ENCODE results near the gene MGAT5. TPM values are rescaled to one million over a fixed set of nuclear protein-coding genes. Genes with fewer than 3 reads are reported as not detected.

MGAT5 gene
- polyA plus RNA-seq, 4 donors: 5.6 to 27.4 (median 12.3) TPM

DNA sequence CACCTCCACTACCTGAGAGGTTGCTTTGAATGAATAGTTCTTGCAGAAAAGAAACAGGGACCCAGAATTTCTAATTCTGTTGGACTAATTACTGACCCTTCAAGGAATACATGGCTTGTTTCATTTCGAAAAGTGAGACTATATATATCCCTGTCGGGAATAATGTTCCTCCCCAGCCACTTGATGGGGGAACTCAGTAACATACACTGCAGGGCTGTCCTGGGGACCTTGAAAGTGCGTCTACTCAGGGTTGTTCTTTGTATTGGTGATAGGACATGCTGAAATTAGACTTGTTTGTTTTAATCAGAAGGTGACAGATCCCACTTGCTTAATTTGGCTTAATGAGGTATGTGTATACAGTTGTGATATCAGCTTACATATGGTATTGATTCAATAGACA lies 25.5 kb downstream of the MGAT5 start:
- no peak overlapping the region for H3K4me3 ChIP-seq (ENCODE audit: low read depth in 1 of 3, low read length in 3 of 3)
- H3K9me3 ChIP-seq (ENCODE audit: control insufficient read depth in 2 of 2, insufficient read depth in 1 of 2, low read depth in 1 of 2, low read length in 1 of 2): no peaks in the 10 kb centered on the region
- H3K36me3 ChIP-seq (ENCODE audit: control insufficient read depth in 3 of 3, insufficient read depth in 2 of 3, low read depth in 1 of 3, low read length in 3 of 3): peaks cover 0 to 3% (median 0%) of the 10 kb centered on the region in 3 donors
- no peaks in the 10 kb centered on the region for H3K4me1 ChIP-seq (ENCODE audit: control insufficient read depth in 3 of 3, insufficient read depth in 2 of 3, low read depth in 1 of 3, low read length in 2 of 3)
- no peak for FAIRE-seq
- H3K27me3 ChIP-seq (ENCODE audit: control insufficient read depth in 3 of 3, insufficient read depth in 3 of 3, low read length in 3 of 3): no peaks in the 10 kb centered on the region
- no peak for DNase-seq
- H3K27ac ChIP-seq (ENCODE audit: low read depth in 1 of 3, low read length in 2 of 3): no peak overlapping the region
- 86 to 91% (median 86%) methylated on average over 3 of the region's 3 CpGs for WGBS, 3 donors

GRCh38 chr2:134280231-134280630 lies 26.4 kb downstream of the MGAT5 start:
- DNase-seq (no peak), FAIRE-seq (no peak)
- no peaks in the 10 kb centered on the region for H3K9me3 ChIP-seq (ENCODE audit: control insufficient read depth in 2 of 2, insufficient read depth in 1 of 2, low read depth in 1 of 2, low read length in 1 of 2)
- no peaks in the 10 kb centered on the region for H3K27me3 ChIP-seq (ENCODE audit: control insufficient read depth in 3 of 3, insufficient read depth in 3 of 3, low read length in 3 of 3)
- no peaks in the 10 kb centered on the region for H3K4me1 ChIP-seq (ENCODE audit: control insufficient read depth in 3 of 3, insufficient read depth in 2 of 3, low read depth in 1 of 3, low read length in 2 of 3)
- H3K27ac ChIP-seq (ENCODE audit: low read depth in 1 of 3, low read length in 2 of 3): no peak overlapping the region
- 80 to 87% (median 84%) methylated on average over 5 of the region's 5 CpGs for WGBS, 3 donors
- H3K4me3 ChIP-seq (ENCODE audit: low read depth in 1 of 3, low read length in 3 of 3): no peak overlapping the region
- peaks cover 0 to 3% (median 0%) of the 10 kb centered on the region in 3 donors for H3K36me3 ChIP-seq (ENCODE audit: control insufficient read depth in 3 of 3, insufficient read depth in 2 of 3, low read depth in 1 of 3, low read length in 3 of 3)

GRCh38 chr2:134280726-134281125 lies 26.9 kb downstream of the MGAT5 start:
- no peaks in the 10 kb centered on the region for H3K27me3 ChIP-seq (ENCODE audit: control insufficient read depth in 3 of 3, insufficient read depth in 3 of 3, low read length in 3 of 3)
- H3K36me3 ChIP-seq (ENCODE audit: control insufficient read depth in 3 of 3, insufficient read depth in 2 of 3, low read depth in 1 of 3, low read length in 3 of 3): peaks cover 0 to 3% (median 0%) of the 10 kb centered on the region in 3 donors
- no peak overlapping the region for H3K4me3 ChIP-seq (ENCODE audit: low read depth in 1 of 3, low read length in 3 of 3)
- FAIRE-seq: no peak
- no peaks in the 10 kb centered on the region for H3K9me3 ChIP-seq (ENCODE audit: control insufficient read depth in 2 of 2, insufficient read depth in 1 of 2, low read depth in 1 of 2, low read length in 1 of 2)
- no peaks in the 10 kb centered on the region for H3K4me1 ChIP-seq (ENCODE audit: control insufficient read depth in 3 of 3, insufficient read depth in 2 of 3, low read depth in 1 of 3, low read length in 2 of 3)
- WGBS, 3 donors: 95 to 99% (median 98%) methylated on average over 4 of the region's 4 CpGs
- no peak overlapping the region for H3K27ac ChIP-seq (ENCODE audit: low read depth in 1 of 3, low read length in 2 of 3)
- DNase-seq: no peak

DNA sequence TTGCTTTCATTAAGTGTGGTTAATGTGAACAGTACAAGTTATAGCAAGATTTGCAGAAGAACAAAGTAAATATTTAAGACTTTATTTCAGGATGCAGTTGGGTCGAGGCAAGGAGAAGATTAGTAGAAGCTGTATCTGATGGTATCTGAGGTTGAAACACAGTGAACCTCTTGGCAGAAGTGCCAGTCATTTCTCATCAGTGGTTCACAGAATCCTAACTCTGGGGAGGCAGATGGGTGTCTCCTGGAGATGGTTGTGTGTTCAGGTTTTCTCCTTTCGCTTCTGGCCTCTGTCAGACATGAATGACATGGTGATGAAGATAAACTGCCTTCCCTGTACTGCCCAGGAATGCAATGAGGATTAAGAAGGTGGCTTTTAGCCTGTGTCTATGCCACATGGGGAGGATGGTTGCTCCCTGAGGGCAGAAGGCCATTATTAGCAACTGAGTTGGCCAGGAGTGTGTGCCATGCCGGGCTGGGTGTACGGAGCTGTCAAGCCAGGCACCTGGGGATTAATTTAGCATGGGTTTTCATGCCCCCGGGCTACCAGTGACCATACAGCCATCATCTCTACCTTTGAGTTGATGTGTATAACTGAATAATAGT lies 28.0 kb downstream of the MGAT5 start:
- 81 to 89% (median 85%) methylated on average over 5 of the region's 5 CpGs for WGBS, 3 donors
- H3K36me3 ChIP-seq (ENCODE audit: control insufficient read depth in 3 of 3, insufficient read depth in 2 of 3, low read depth in 1 of 3, low read length in 3 of 3): peaks cover 0 to 3% (median 0%) of the 10 kb centered on the region in 3 donors
- peak overlapping the region in 2 of 3 donors; percentile 30 to 55 for H3K27ac ChIP-seq (ENCODE audit: low read depth in 1 of 3, low read length in 2 of 3)
- H3K27me3 ChIP-seq (ENCODE audit: control insufficient read depth in 3 of 3, insufficient read depth in 3 of 3, low read length in 3 of 3): no peaks in the 10 kb centered on the region
- FAIRE-seq (no peak), DNase-seq (no peak)
- no peaks in the 10 kb centered on the region for H3K9me3 ChIP-seq (ENCODE audit: control insufficient read depth in 2 of 2, insufficient read depth in 1 of 2, low read depth in 1 of 2, low read length in 1 of 2)
- H3K4me3 ChIP-seq (ENCODE audit: low read depth in 1 of 3, low read length in 3 of 3): no peak overlapping the region
- peaks cover 0 to 2% (median 0%) of the 10 kb centered on the region in 3 donors for H3K4me1 ChIP-seq (ENCODE audit: control insufficient read depth in 3 of 3, insufficient read depth in 2 of 3, low read depth in 1 of 3, low read length in 2 of 3)

GRCh38 chr2:134282629-134283400 lies 28.9 kb downstream of the MGAT5 start:
- FAIRE-seq (no peak), DNase-seq (peak in 1 of 2 donors; percentile 46)
- Histone ChIP-seq H3K9me3 (ENCODE audit: control insufficient read depth in 2 of 2, insufficient read depth in 1 of 2, low read depth in 1 of 2, low read length in 1 of 2) (no peaks in the 10 kb centered on the region), H3K4me3 (ENCODE audit: low read depth in 1 of 3, low read length in 3 of 3) (no peak overlapping the region), H3K36me3 (ENCODE audit: control insufficient read depth in 3 of 3, insufficient read depth in 2 of 3, low read depth in 1 of 3, low read length in 3 of 3) (peaks cover 0 to 3% (median 0%) of the 10 kb centered on the region in 3 donors), H3K27ac (ENCODE audit: low read depth in 1 of 3, low read length in 2 of 3) (peak overlapping the region in 2 of 3 donors; percentile 36 to 45), H3K27me3 (ENCODE audit: control insufficient read depth in 3 of 3, insufficient read depth in 3 of 3, low read length in 3 of 3) (no peaks in the 10 kb centered on the region), H3K4me1 (ENCODE audit: control insufficient read depth in 3 of 3, insufficient read depth in 2 of 3, low read depth in 1 of 3, low read length in 2 of 3) (peaks cover 0 to 2% (median 0%) of the 10 kb centered on the region in 3 donors)
- WGBS, 3 donors: 69 to 90% (median 70%) methylated on average over 4 of the region's 4 CpGs

DNA sequence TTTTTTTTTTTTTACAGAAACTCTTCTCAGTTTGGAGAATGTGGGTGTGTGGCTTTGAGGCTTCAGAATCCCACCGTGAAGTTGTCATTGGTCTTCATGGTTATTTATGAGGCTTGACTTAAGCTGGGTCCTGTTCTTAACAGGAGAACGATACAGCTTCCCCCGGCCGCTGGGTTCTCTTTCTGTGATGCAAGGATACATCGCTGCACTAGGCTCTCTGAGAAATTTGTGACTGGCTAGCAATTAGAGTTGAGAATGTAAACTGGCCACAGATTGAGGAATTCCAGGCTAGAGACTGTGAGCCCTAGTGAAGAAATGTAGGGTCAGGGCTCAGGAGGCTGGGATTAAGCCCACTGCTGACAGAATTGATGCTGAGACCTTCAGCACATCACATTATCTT lies 29.8 kb downstream of the MGAT5 start:
- no peak for DNase-seq
- Histone ChIP-seq H3K27ac (ENCODE audit: low read depth in 1 of 3, low read length in 2 of 3) (peak overlapping the region in 1 of 3 donors; percentile 42), H3K27me3 (ENCODE audit: control insufficient read depth in 3 of 3, insufficient read depth in 3 of 3, low read length in 3 of 3) (no peaks in the 10 kb centered on the region), H3K9me3 (ENCODE audit: control insufficient read depth in 2 of 2, insufficient read depth in 1 of 2, low read depth in 1 of 2, low read length in 1 of 2) (no peaks in the 10 kb centered on the region), H3K4me3 (ENCODE audit: low read depth in 1 of 3, low read length in 3 of 3) (no peak overlapping the region), H3K36me3 (ENCODE audit: control insufficient read depth in 3 of 3, insufficient read depth in 2 of 3, low read depth in 1 of 3, low read length in 3 of 3) (peaks cover 0 to 3% (median 0%) of the 10 kb centered on the region in 3 donors), H3K4me1 (ENCODE audit: control insufficient read depth in 3 of 3, insufficient read depth in 2 of 3, low read depth in 1 of 3, low read length in 2 of 3) (peaks cover 0 to 3% (median 2%) of the 10 kb centered on the region in 3 donors)
- 72 to 80% (median 78%) methylated on average over 5 of the region's 5 CpGs for WGBS, 3 donors
- no peak for FAIRE-seq

GRCh38 chr2:134284119-134284670 lies 30.3 kb downstream of the MGAT5 start:
- DNase-seq (no peak), FAIRE-seq (no peak)
- Histone ChIP-seq H3K4me3 (ENCODE audit: low read depth in 1 of 3, low read length in 3 of 3) (no peak overlapping the region), H3K4me1 (ENCODE audit: control insufficient read depth in 3 of 3, insufficient read depth in 2 of 3, low read depth in 1 of 3, low read length in 2 of 3) (peaks cover 0 to 6% (median 2%) of the 10 kb centered on the region in 3 donors), H3K27me3 (ENCODE audit: control insufficient read depth in 3 of 3, insufficient read depth in 3 of 3, low read length in 3 of 3) (no peaks in the 10 kb centered on the region), H3K9me3 (ENCODE audit: control insufficient read depth in 2 of 2, insufficient read depth in 1 of 2, low read depth in 1 of 2, low read length in 1 of 2) (no peaks in the 10 kb centered on the region), H3K27ac (ENCODE audit: low read depth in 1 of 3, low read length in 2 of 3) (no peak overlapping the region), H3K36me3 (ENCODE audit: control insufficient read depth in 3 of 3, insufficient read depth in 2 of 3, low read depth in 1 of 3, low read length in 3 of 3) (peaks cover 0 to 5% (median 0%) of the 10 kb centered on the region in 3 donors)
- WGBS, 3 donors: 93 to 100% (median 96%) methylated on average over 1 of the region's 1 CpG

- Histone ChIP-seq H3K4me1 (ENCODE audit: control insufficient read depth in 3 of 3, insufficient read depth in 2 of 3, low read depth in 1 of 3, low read length in 2 of 3) (peaks cover 0 to 12% (median 2%) of the 10 kb centered on the region in 3 donors), H3K9me3 (ENCODE audit: control insufficient read depth in 2 of 2, insufficient read depth in 1 of 2, low read depth in 1 of 2, low read length in 1 of 2) (no peaks in the 10 kb centered on the region), H3K27ac (ENCODE audit: low read depth in 1 of 3, low read length in 2 of 3) (no peak overlapping the region), H3K27me3 (ENCODE audit: control insufficient read depth in 3 of 3, insufficient read depth in 3 of 3, low read length in 3 of 3) (no peaks in the 10 kb centered on the region), H3K36me3 (ENCODE audit: control insufficient read depth in 3 of 3, insufficient read depth in 2 of 3, low read depth in 1 of 3, low read length in 3 of 3) (peaks cover 0 to 3% (median 0%) of the 10 kb centered on the region in 3 donors), H3K4me3 (ENCODE audit: low read depth in 1 of 3, low read length in 3 of 3) (no peak overlapping the region)
- WGBS, 3 donors: 74 to 88% (median 76%) methylated on average over 2 of the region's 2 CpGs
- DNase-seq (no peak), FAIRE-seq (no peak)
Observed at GRCh38 chr2:134287323-134287722, 33.5 kb downstream of the MGAT5 start.

All from small intestine (tissue), 7 donors.